Measurements from ENCODE around the gene DOCK10.

Gene DOCK10

DNA sequence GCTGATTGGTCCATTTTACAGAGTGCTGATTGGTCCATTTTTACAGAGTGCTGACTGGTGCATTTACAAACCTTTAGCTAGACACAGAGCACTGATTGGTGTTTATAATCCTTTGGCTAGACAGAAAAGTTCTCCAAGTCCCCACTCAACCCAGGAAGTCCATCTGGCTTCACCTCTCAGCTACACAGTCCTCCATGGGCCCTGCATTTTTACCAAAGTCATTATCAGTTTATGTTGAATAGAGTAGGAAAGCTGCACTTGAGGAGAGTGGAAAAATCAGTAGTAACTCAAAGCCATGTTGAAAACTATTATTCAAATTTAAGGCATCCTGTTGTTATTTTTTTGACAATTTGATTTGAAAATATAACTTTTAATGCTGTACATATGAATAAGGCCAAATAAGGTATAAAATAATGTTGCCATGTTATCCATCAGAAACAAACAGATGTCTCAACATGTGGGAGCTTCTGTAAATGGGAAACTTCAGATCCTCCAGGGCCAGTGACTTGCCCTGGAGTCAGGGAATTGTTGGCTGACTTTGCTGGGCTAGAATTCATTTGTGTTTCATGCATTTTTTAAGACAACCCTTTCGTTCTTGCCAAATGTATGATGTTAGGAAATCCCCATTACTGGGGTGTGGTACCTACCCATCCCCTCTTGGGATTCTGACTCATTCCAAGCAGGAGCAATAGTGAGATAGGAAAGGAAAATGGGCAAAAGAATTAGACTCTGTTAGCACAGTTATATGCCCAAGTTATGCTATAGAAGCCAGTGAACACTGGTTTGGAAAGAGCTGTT lies 288.3 kb downstream of the DOCK10 start:
- DNase-seq = no peak

DNA sequence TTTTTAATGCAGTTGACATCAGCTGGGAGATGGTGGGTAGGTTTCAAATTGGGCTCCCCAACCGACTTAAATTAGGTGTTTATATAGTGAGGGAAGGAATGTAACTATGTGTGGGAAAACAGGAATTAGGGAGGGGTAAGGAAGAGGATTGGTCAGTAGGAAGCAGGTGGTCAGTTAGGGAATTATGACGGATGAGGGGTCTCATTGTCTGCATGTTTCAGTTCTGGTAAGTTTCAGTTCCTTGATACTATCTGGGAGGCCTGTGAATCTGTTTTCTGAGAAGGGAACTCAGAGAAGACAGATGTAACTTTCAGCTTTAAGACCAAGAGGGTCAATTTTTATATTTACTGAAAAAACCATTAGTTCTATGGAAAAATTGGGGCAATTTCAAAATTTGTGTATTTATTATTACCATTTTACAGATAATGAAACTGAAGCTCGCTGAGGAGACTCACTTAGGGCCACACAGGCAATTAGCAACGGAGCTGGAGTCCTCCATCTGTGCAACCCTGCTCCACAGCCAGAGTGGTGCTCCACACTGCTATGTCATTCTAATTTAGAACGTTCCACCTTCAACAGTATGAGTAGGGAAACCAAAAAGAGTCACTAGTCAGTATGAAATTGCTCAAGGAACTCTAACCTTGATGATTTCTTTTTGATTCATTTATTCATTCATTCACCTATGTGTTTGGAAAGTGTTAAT lies 290.1 kb downstream of the DOCK10 start:
- DNase-seq = no peak

DNA sequence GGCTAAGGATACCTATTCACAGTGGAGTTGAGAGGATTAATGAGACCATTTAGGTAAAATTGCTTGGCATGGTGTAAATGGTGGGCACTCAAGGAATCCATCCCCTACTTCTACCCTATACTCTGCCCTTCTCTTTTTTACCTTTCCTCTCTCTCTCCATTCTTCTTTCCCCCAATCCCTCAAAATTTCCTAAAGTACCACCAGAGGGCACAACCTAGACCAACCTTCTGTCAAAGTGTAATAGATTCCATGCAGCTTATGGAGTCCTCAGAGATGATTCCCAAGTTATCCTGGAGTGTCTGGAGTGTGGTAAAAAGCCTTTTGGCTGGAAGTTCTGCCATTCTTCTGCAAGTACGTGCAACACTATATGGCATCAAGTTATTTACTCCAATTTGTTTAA lies 293.1 kb downstream of the DOCK10 start:
- DNase-seq = no peak

DNA sequence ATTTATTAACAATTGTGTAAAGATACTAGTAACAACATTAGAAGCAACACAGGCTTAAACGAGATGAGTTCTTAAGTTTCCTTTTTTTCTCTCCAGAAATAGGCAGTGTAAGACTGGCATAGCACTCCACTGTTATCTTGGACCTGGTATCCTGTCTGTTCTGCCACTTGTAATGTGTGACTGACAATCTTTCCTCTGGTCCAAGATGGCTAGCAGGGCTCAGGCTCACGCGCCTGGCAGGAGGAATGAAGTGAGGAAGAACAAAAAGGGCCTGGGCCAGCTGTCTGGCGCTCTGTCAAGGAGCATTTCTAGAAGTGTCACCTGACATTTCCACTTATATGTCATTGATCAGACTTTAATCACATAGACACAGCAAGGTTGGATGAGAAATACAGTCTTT lies 294.5 kb downstream of the DOCK10 start:
- no peak for DNase-seq

DNA sequence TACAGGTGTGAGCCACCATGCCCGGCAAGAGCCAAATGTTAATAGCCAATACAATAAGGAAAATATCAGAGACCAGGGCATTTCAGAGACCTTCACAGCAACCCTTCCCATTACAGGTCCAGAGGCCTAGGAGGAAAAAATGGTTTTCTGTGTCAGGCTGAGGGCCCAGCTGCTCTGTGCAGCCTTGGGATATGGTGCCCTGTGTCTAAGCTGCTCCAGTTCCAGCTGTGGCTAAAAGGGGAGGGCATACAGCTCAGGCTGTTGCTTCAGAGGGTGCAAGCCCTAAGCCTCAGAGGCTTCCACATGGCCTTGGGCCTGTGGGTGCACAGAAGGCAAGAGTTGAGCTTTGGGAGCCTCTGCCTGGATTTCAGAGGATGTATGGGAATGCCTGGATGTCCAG lies 306.0 kb downstream of the DOCK10 start:
- DNase-seq = no peak

DNA sequence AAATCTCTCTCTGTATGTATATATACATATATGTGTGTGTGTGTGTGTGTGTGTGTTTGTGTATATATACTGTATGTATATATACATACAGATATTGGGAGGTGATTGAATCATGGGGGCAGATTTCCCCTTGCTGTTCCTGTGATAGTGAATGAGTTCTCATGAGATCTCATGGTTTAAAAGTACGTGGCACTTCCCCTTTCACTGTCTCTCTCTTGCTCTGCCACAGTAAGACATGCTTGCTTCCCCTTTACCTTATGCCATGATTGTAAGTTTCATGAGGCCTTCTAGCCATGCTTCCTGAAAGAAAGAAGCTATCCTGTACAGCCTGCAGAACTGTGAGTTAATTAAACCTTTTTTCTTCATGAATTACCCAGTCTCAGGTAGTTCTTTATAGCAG lies 307.3 kb downstream of the DOCK10 start:
- DNase-seq = no peak

DNA sequence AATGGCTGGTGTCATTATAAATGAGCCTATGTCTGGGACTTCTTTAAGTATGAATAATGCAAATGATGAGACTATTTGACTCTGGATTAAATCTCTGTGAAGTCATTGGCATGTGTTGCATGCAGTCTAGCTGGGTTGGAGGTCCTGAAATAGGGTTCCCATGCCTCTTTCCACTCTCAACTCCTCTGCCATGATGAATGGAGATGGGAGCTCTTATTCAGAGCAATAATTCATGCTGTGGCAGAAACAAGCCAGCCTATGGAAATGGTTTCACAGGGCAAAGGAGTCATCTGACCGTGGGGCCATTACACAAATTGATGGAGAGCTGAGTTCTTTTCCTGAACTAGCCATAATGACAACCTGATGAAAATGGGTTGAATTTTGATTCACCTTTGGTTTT lies 310.6 kb downstream of the DOCK10 start:
- no peak for DNase-seq

DNA sequence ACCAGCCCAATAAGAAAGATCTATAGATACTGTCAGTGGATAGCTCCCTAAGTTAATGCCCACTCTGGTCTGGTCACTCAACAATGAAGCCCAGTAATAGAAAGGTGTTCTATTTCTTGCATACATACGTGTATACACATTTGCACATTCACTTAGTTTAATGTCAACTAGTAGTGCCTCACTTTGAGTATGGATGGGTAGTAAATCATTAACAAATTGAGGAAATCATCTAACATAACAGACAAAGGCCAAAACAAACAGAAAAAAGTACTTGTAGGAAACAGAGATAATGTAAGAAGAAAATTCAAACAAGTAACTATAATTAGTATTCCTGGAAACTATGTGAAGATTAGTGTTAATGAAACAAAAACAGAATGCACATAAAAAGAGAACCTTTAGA lies 312.8 kb downstream of the DOCK10 start:
- DNase-seq = no peak

DNA sequence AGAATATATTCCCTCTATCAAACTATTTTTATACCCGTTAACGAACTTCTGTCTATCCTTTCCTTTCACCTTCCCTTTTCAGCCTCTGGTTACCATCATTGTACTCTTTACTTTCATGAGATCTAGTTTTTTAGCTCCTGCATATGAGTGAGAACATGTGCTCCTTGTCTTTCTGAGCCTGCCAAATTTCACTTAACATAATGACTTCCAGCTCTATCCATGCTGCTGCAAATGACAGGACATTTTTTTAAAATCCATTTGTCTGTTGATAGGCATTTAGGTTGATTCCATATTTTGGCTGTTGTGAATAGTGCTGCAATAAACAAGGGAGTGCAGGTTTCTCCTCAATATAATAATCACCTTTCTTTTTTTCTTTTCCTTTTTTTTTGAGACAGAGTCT lies 317.9 kb downstream of the DOCK10 start:
- DNase-seq = no peak

DNA sequence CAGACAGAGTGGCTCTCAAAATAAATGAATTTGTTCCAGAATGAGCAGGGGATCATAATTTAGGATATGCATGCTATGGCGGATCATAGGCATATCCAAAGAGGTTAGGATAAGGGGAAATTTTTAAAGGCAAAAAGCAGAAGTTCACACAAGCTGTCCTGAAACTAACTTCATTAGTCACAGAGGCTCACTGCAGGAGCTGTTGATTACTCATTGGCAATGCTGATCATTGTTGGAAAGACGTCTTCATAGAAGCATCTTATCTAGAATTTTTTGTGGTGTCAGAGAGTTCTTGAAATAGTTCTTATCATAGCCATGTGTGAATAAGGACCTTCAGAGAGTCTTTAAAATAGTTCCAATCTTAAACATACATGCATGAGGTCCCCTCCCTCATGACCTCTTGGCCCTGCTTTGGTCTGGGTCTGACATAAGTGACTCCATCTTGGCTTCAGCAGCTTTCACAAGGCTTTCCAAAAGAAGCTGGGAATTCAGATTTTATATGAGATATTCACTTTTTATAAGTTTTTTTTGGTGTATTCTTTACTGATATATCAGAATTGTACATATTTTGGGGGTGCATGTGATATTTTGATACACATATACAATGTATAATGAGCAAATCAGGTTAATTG lies 318.6 kb downstream of the DOCK10 start:
- no peak for DNase-seq

DNA sequence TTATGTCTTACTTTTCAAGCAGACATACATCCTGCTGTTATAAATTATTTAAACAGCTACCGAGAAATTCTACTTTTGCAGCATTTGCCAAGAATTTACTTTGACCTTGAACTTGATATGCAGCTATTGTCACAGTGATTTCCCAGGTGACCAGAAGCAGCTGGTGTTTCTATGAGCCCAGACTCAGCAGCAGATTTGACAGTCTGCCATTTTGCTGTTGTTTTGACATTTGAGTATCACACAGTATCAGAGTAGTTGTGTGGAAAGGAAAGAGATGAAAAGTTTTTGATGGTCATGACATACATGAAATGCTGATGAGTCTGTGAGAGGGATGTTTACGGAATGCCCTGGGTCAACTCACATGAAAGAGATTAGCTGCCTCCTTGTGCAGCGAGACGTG lies 319.5 kb downstream of the DOCK10 start:
- DNase-seq = no peak

DNA sequence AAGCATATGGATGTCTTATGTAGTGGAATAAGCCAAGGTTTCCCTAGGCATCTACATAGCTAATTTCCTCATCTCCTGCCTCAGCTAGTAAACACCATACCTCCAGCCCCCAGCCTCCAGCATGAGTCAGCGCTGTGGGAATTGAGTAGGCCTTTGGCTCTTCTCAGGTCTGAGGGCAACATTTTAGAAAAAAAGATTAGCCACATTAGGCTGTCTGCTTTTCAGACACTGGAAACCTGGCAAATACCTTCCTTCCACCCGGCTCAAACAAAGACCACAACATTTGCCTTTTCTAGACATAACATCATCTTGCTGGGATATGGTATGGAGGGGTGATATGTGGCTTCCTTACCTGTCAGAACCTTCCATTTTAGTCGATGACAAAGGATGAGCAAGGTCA lies 320.0 kb downstream of the DOCK10 start:
- no peak for DNase-seq

DNA sequence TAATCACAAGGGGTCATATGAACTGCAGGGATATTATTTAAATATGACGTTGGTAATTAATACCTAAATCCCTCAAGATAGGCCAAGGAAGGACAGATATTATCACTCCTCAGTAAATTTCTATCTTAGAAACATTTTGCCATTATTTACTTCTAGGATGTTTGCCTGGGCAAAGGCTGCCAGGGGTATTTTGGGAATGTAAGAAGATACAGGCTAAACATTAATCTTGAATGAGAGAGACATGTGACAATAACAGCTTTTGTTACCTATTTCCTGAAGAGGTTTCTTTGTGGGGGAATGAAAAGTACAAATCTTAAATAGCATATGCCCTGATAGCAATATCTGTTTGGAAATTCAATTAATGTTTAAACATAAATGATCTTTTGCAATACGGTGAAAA lies 325.3 kb downstream of the DOCK10 start:
- no peak for DNase-seq

DNA sequence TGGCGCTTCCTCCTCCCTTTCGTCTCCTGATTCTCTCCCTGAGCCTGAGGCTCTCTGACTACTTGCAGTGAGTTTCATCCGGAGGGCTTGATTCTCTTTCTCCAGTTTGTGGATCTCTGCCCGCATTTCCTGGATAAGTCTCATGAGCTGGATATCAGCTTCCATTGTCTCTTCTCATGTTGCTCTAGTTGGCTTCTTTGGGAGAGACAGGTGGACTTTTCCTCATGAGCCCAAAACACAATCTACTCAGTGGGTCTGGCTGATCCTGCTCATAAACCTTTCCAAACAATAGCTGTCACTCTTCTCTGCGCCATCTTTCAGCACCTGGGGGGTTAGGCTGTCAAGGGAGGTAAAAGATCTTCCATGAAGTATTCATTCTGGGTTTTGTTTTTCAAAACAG lies 326.1 kb downstream of the DOCK10 start, which contains the start of gene CCDC195:
Gene CCDC195, minus strand, starts transcription at position 165 of the 400 bp plus-strand sequence. Its CDS starts 0 bp downstream, at position 165.
- DNase-seq = no peak

All from effector CD4-positive, alpha-beta T cell (primary cell).